Endothelial cell (in vitro differentiated cells): ENCODE data around the gene HYOU1. TPM values are rescaled to one million over a fixed set of nuclear protein-coding genes. Genes with fewer than 3 reads are reported as not detected.

ENCODE experiments used
- DNase-seq: peaks from one replicate; pipeline ENCODE4 v3.0.0; 2021; ENCODE audit warnings: low spot score
- H3K27ac Mint-ChIP-seq: one replicate; pipeline ENCODE4 v1.8.0; 2021; ENCODE audit warnings: mixed read lengths, inconsistent platforms; ENCODE audit not compliant: unreplicated experiment
- H3K27me3 Mint-ChIP-seq: one replicate; pipeline ENCODE4 v1.8.0; 2021; ENCODE audit warnings: mild to moderate bottlenecking, moderate library complexity, mixed read lengths, inconsistent platforms; ENCODE audit not compliant: unreplicated experiment
- H3K36me3 Mint-ChIP-seq: one replicate; pipeline ENCODE4 v1.8.0; 2021; ENCODE audit warnings: mild to moderate bottlenecking, low read depth, mixed read lengths, inconsistent platforms; ENCODE audit not compliant: unreplicated experiment
- H3K4me1 Mint-ChIP-seq: one replicate; pipeline ENCODE4 v1.8.0; 2021; ENCODE audit warnings: mild to moderate bottlenecking, mixed read lengths, inconsistent platforms; ENCODE audit not compliant: unreplicated experiment
- H3K4me3 Mint-ChIP-seq: one replicate; pipeline ENCODE4 v1.8.0; 2021; ENCODE audit warnings: mild to moderate bottlenecking, mixed read lengths, inconsistent platforms; ENCODE audit not compliant: unreplicated experiment
- H3K9me3 Mint-ChIP-seq: one replicate; pipeline ENCODE4 v1.8.0; 2021; ENCODE audit warnings: mixed read lengths, inconsistent platforms; ENCODE audit not compliant: unreplicated experiment
- total RNA-seq: library from RNA; stranded (reverse); fragmentation: NEBNext Ultra II Directional; extraction: Animal tissue kit (Norgen Biotek cat#: 25700); gene quantifications from one replicate; pipeline ENCODE4 v1.2.1, GENCODE V29; 2021; ENCODE audit not compliant: unreplicated experiment
- TF ChIP-seq, protein P1 (sequence below): fragments of 200-600 bp; sonication (generic); IDR thresholded peaks from one replicate; pipeline ENCODE4 v1.5.0; 2021; ENCODE audit warnings: antibody characterized with exemption; ENCODE audit not compliant: unreplicated experiment

The HYOU1 gene
- total RNA-seq, 1 donor from 2014 or later: 243 TPM

- no peak for DNase-seq
- H3K9me3 Mint-ChIP-seq: no peaks in the 10 kb centered on the region
- H3K27ac Mint-ChIP-seq: no peak overlapping the region
- no peak overlapping the region for H3K4me3 Mint-ChIP-seq
- peaks cover 19% of the 10 kb centered on the region for H3K36me3 Mint-ChIP-seq
- H3K4me1 Mint-ChIP-seq: peaks cover 16% of the 10 kb centered on the region
- TF ChIP-seq, protein P1, sequence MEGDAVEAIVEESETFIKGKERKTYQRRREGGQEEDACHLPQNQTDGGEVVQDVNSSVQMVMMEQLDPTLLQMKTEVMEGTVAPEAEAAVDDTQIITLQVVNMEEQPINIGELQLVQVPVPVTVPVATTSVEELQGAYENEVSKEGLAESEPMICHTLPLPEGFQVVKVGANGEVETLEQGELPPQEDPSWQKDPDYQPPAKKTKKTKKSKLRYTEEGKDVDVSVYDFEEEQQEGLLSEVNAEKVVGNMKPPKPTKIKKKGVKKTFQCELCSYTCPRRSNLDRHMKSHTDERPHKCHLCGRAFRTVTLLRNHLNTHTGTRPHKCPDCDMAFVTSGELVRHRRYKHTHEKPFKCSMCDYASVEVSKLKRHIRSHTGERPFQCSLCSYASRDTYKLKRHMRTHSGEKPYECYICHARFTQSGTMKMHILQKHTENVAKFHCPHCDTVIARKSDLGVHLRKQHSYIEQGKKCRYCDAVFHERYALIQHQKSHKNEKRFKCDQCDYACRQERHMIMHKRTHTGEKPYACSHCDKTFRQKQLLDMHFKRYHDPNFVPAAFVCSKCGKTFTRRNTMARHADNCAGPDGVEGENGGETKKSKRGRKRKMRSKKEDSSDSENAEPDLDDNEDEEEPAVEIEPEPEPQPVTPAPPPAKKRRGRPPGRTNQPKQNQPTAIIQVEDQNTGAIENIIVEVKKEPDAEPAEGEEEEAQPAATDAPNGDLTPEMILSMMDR: no peak
- H3K27me3 Mint-ChIP-seq: peaks cover 15% of the 10 kb centered on the region
Observed at GRCh38 chr11:119091178-119091577, 34.2 kb upstream of the HYOU1 start.

- no peak overlapping the region for H3K4me3 Mint-ChIP-seq
- H3K4me1 Mint-ChIP-seq: peaks cover 21% of the 10 kb centered on the region
- no peak overlapping the region for H3K27ac Mint-ChIP-seq
- no peaks in the 10 kb centered on the region for H3K9me3 Mint-ChIP-seq
- no peak for DNase-seq
- H3K36me3 Mint-ChIP-seq: peaks cover 10% of the 10 kb centered on the region
- TF ChIP-seq, protein P1: no peak
- peaks cover 9% of the 10 kb centered on the region for H3K27me3 Mint-ChIP-seq
Observed at GRCh38 chr11:119089319-119089718, 32.3 kb upstream of the HYOU1 start.

DNA sequence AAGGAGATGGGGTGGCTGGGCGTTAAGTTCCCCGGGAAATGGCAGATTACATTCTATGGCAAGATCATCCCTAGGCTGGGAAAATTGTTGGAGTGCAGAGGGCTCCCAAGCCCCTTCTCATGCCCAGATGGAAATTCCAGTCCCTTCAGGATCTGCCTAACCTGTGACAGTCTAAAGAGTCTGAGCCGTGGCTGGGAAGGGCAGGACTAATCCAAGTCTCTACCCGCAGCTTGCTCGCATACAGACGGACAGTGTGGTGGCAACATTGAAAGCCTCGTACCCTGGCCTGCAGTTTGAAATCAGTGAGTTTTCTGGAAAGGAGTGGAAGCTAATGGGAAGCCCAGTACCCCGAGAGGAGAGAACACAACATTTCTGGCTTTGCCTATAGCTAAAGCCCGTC is 31.4 kb upstream of the HYOU1 start:
- no peaks in the 10 kb centered on the region for H3K9me3 Mint-ChIP-seq
- H3K27me3 Mint-ChIP-seq: peaks cover 6% of the 10 kb centered on the region
- no peak overlapping the region for H3K27ac Mint-ChIP-seq
- peaks cover 14% of the 10 kb centered on the region for H3K4me1 Mint-ChIP-seq
- H3K36me3 Mint-ChIP-seq: peaks cover 8% of the 10 kb centered on the region
- H3K4me3 Mint-ChIP-seq: no peak overlapping the region
- TF ChIP-seq, protein P1: no peak
- DNase-seq: no peak

- H3K27me3 Mint-ChIP-seq: peaks cover 4% of the 10 kb centered on the region
- H3K27ac Mint-ChIP-seq: no peak overlapping the region
- peaks cover 11% of the 10 kb centered on the region for H3K4me1 Mint-ChIP-seq
- no peaks in the 10 kb centered on the region for H3K9me3 Mint-ChIP-seq
- peaks cover 6% of the 10 kb centered on the region for H3K36me3 Mint-ChIP-seq
- no peak for DNase-seq
- no peak overlapping the region for H3K4me3 Mint-ChIP-seq
- TF ChIP-seq, protein P1: no peak
Observed at GRCh38 chr11:119087747-119088241, 30.8 kb upstream of the HYOU1 start.

GRCh38 chr11:119087123-119087522 is 30.1 kb upstream of the HYOU1 start:
- Mint-ChIP-seq H3K36me3 (peaks cover 10% of the 10 kb centered on the region), H3K9me3 (no peaks in the 10 kb centered on the region), H3K27me3 (peaks cover 4% of the 10 kb centered on the region), H3K4me3 (no peak overlapping the region), H3K27ac (no peak overlapping the region), H3K4me1 (peaks cover 5% of the 10 kb centered on the region)
- no peak for DNase-seq
- TF ChIP-seq, protein P1: no peak
